H1 (cell line): ENCODE data around the gene SH2B2. TPM values are rescaled to one million over a fixed set of nuclear protein-coding genes. Genes with fewer than 3 reads are reported as not detected.

Experiments
- JUN ChIP-seq: IDR thresholded peaks from 2 replicates; pipeline ENCODE4 v1.6.1; 2011; ENCODE audit warnings: low read depth, mild to moderate bottlenecking, improper control_type of control experiment, low read length
- SIN3A ChIP-seq, 2 experiments: IDR thresholded peaks in 1 of 2; conservative IDR thresholded peaks in 1 of 2; 2 replicates each; pipeline ENCODE4 v1.6.1; 2011 to 2012; ENCODE audit warnings: low read length in 2 of 2, improper control_type of control experiment in 1 of 2, low read depth in 1 of 2, mild to moderate bottlenecking in 1 of 2
- polyA plus RNA-seq, 7 experiments: library from polyadenylated mRNA; depleted of rRNA in 3 of 7; stranded (reverse) in 5 of 7; unstranded in 2 of 7; fragments of >200 nt in 5 of 7; fragments of 200-250 nt in 2 of 7; gene quantifications; 1 replicate in 5 of 7; 2 replicates in 1 of 7; 4 replicates in 1 of 7; pipeline versions ENCODE4 v1.2.1 to v1.2.3, GENCODE V29; 2011 to 2013; ENCODE audit warnings: missing spikeins in 2 of 7, mixed read lengths in 2 of 7
- total RNA-seq: library from RNA; stranded (reverse); fragmentation: NEBNext Ultra II Directional; extraction: Animal tissue kit (Norgen Biotek cat#: 25700); gene quantifications from 2 replicates; pipeline ENCODE4 v1.2.1, GENCODE V29; 2021

SH2B2 gene
- total and polyA plus RNA-seq, 2 of the 8 experiments (the other 6 are each of a cell fraction or from before 2014, with no cell fraction given): 11.5 to 18.7 TPM

GRCh38 chr7:102296514-102296913 lies 9.8 kb downstream of the SH2B2 start (continued):
- TF ChIP-seq JUN (no peak), SIN3A (conservative IDR thresholded peaks at IDR 0.05 in 1 of 2, IDR thresholded peaks at IDR 0.05 in 1 of 2; ENCODE audit: low read depth in 1 of 2, low read length in 2 of 2) (no peak)
- TF ChIP-seq, all 59 proteins: peak for 0
